ENCODE results near the gene LUM.

- TF ChIP-seq POLR2A (IDR thresholded peaks at IDR 0.05; ENCODE audit: low read depth, low read length) (no peak), CTCF (IDR thresholded peaks at IDR 0.05; ENCODE audit: extremely low read depth in 1 of 2, insufficient read depth in 1 of 2, low read depth in 1 of 2, low read length in 2 of 2) (no peak), EZH2 (IDR thresholded peaks at IDR 0.05; ENCODE audit: borderline replicate concordance, low read depth, low read length, severe bottlenecking) (no peak), MYC (IDR thresholded peaks at IDR 0.05; ENCODE audit: low read depth, low read length) (no peak), POLR2AphosphoS5 (IDR thresholded peaks at IDR 0.05; ENCODE audit: insufficient read depth, low read depth, low read length) (no peak), GATA2 (IDR thresholded peaks at IDR 0.05; ENCODE audit: insufficient read depth, insufficient read length, low read depth, low read length) (no peak), MAX (IDR thresholded peaks at IDR 0.05; ENCODE audit: insufficient read depth, insufficient read length) (no peak)
Measured at GRCh38 chr12:91098941-91099340, 12.4 kb downstream of the LUM start.

Data from endothelial cell of umbilical vein (primary cell).